Stimulated activated CD8-positive, alpha-beta memory T cell treated with anti-CD3 and anti-CD28 coated beads, Interleukin-2, amount 100 ng/mL, for 1 hour (primary cell): Measurements from ENCODE around the gene PIAS2.
"Not testable (repeated sequence)": the region's sequence is repeated elsewhere in the genome, so short reads cannot be mapped to it uniquely, and the experiment has no call there.

Experiments
- DNase-seq, 2 donors: peaks; one replicate each; pipeline ENCODE4 v3.0.0-alpha.2; 2020; ENCODE audit warnings: low read depth in 2 of 2

Gene PIAS2

DNA sequence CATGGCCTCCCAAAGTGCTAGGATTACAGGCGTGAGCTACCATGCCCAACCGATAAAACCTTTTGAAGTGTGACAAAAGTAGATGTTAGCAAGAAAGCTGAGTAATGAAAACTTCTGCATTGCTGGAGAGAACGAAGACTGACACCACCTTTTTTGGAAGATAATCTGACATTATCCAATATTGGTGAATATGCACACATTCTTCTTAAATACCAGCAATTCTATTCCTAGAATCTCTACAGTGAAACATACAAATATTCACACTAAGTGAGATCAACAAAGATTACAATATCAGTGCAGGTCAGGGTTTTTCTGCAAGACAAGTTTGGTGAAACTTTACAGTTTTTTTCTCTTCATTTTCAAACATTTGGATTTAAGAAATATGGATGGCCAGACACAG is 7.8 kb downstream of the PIAS2 start:
- DNase-seq = no peak

DNA sequence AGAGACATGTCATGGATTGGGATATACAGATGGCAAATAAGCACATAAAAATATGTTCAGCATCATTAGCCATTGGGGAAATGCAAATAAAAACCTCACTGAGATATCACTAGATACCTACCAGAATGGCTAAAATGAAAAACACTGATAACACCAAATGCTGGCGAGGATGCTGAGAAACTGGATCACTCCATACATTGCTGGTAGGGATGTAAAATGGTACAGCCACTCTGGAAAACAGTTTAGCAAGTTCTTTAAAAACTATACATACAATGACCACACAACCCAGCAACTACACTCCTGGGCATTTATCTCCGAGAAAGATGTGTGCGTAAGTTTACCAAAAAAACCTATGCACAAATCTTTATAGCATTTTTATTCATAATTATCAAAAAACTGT is 13.9 kb downstream of the PIAS2 start:
- DNase-seq = no peak

DNA sequence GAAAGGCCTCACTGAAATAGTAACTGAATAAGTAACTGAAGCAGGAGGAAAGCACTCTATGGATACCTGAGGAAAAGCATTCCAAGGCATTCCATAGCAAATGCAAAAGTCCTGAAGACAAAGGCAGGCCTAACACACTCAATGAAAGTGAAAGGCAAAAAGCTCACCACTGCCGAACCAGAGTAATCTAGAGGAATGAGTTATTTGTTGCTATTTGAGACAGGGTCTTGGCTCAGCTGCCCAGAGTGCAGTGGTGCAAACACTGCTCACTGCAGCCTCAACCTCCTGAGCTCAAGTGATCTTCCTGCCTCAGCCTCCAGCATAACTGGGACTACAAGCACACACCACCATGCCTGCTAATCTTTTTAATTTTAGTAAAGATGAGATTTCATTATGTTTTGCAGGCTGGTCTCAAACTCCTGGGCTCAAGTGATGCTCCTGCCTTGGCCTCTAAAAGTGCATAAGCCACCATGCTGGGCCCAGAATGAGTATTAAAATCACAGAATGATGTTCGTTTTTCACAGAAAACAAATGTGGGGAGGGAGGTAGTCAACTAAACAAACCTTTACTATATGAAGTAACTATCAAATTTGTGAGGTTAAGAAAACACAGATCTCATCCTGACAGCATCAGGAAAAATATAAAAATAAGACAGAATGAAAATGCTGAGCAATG is 17.9 kb downstream of the PIAS2 start:
- DNase-seq = no peak

DNA sequence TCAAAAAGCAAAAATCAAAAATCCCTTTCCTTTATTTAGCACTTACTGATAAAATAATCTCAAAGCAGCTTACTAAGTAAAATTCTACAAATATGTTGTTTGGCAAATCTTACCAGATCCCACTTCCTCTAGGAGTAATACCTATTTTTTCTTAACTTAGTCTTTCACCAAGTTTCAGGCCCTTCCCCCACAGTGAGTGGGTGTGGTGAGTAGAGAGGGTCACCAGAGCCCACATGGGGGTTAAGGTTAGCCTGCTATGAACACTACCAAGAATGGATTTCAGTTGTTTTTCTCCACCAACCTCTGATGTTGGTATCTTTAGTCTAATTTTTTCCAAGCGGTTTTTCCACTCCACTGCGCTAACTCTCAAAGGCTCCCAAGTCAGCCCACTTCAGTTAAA is 23.2 kb downstream of the PIAS2 start:
- no peak for DNase-seq

DNA sequence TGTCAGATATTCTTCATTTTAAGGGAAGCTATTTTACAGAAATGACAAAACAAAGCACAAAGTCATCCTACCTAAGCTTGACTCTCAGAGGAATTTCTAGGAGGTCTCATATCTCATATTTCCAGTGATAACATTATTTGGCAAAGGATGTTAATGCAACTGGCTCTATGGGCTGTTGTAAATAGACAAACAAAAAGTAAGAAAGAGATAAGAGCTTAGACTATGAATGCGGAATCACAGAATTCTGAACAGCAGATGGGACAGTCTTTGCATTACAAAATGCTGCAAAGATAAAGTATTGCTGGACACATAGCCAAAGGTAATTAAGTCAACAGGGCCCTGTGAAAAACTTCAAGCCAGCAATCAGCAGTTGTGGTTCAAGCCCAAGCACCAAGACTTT is 23.9 kb downstream of the PIAS2 start:
- DNase-seq = no peak

DNA sequence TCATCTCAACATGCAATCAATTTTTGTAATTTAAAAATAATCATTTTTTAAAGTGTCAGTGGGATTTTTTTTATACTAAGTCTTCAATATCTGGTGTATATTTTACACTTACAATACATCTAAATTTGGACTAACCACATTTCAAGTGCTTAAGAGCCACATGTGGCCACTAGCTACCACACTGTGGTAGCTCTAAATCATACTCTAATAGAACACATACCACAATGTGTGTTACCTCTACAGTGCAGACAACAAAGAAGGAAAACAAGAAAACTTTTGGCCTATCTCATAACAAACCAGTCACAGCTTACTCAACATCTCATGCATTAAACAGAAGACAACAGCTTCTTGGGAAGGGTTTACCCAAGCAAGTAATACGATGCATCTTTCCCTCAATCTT is 24.5 kb downstream of the PIAS2 start:
- DNase-seq = no peak

DNA sequence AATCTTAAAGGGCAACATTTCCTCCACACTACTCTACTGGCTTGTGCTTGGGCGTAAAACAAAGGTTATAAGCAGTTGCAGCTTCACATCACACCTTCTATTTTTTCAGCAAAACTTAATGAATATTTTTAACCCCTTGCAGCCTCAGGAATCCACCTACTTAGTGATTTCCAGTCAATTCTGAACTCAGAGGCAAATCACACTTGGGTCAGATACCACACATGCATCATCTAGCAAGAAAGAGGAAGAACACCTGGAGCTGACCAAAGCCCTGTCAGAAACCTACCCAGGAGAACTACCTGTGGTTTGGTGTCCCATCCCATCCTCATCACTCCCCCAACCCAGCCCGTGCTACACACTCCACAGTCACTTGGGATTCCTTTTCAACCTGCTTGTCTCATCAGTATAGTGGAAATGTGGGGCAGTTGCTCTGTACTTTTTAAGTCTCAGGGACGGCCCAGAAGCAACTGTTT is 25.5 kb downstream of the PIAS2 start:
- no peak for DNase-seq

DNA sequence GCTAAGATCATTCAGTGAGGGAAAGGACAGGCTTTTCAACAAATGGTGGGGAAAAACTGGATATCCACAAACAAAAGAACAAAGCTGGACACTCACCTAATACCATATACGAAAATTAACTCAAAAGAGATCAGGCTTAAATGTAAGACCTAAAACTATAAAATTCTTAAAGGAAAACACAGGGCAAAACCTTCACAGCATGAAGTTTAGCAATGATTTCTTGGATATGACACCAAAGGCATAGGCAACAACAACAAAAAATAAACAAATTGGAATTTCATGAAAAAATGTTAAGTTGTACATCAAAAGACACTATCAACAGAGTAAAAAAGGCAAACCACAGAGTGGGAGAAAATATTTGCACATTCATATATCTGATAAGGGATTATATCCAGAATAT is 28.3 kb downstream of the PIAS2 start:
- no peak for DNase-seq

DNA sequence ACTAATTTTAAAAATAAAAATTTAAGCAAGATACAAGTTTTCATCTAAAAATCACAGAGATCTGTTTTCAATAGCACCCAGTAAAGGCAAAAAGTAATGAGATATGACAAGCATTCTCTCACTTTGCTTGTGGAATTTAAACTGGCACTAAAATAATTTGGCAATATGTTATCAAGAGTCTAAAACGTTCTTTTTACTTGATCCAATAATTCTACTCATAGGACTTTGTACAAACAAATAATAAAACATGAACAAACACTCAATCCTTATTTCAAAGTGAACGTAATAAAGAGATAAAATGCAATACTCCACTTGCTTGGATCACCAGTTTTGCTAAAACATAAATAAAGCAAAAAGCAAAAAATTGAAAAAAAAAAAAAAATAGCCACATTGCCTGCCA is 30.4 kb downstream of the PIAS2 start:
- no peak for DNase-seq

DNA sequence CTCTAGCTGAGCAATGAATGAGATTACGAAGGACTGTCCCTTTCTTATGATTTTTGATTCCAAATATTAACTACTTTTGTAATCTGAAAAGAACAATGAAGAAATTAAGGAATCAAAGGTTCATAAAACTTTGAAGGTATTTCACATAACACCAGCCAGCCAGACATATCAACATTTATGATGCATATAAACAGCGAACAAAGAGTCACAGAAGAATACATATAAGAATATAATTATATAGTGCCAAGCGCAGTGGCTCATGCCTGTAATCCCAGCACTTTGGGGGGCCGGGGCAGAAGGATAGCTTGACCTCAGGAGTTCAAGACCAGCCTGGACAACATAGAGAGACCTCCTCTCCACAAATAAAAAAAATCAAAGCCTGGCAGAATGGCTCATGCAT is 34.1 kb downstream of the PIAS2 start:
- no peak for DNase-seq

DNA sequence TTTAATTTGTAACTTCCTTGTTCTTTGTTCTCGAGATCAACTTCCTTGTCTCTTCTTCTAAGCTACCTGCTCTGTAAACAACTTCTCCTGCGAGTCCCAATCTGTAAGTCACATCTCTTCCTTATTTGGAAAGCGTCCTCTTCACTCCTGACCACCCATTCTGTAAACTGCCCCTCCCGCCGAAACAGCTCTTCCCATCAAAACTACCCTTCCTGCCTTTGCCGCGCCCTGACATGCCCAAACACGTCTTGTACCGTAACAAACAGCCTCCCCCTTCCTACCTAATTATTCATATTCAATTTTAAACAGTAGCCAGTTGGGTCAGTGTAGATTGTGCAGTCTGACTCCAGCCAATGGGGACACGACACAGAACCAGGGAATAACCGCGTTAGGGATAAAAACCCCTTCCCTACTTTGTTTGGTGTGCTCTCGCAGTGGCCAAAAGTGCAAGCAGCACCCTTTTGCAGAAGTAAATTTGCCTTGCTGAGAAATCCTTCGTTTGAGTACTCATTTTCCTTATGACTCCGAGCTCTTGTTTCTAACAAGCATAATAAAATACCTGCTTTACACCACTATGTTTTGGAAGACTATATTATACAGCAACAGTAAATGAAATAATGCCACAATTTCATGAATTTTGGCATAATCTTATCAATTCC is 39.8 kb downstream of the PIAS2 start:
- no peak for DNase-seq

DNA sequence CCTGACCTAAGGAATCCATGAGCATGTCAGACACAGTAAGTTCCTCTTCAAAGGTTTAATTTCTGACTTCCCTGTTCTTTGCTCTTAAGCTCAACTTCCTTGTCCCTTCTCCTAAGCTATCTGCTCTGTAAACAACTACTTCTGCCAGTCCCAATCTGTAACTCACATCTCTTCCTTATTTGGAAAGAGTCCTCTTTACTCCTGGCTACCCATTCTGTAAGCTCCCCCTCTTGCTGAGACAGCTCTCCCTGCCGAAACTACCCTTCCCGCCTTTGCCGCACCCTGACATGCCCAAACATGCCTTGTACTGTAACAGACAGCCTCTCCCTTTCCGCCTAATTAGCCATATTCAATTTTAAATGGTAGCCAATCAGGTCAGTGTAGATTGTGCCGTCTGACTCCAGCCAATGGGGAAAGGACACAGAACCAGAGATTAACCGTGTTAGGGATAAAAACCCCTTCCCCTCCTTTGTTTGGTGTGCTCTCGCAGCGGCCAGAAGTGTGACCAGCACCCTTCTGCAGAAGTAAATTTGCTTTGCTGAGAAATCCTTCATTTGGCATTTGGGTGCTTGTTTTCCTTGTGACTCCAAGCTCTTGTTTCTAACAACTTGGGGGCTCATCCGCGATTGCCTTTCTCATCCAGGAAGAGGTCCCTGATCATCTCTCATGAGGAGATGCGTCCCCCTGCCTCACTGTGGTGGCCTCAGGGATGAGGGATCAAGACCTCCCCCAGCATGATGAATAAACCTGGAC is 49.0 kb downstream of the PIAS2 start:
- no peak for DNase-seq

DNA sequence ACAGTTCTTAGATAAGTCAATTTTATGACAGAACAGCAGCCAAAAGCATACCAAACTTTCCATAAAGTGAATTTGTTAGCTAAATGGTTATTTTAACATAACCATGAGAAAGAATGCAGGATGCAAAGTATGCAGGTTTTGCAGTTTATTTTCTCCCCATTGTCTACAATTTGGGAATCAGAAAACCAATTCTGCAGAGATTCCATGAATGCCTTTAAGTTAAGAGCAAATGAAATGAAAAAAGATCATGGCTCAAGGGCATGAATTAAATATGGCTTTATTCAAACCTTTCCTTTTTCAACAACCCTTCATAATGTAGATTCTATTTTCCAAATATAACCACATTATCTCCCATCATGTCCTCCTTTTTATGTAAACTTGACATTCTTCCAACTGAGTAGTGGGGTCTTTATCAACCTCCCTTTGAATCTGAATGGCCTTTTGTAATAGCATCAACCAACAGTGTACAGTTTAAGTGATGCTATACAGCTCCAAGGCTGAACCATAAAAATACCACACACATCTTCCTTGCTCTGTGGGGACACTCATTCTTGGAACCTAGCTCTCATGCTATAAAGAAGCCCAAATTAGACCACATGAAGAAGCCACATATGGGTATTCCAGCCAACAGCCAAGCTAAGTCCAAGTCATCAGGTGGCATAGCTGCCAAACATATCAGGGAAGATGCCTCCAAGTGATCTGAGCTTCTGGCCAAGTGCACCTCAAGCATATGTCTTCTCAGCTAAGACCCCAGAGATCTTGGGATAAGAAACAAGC is 49.8 kb downstream of the PIAS2 start:
- DNase-seq = no peak

DNA sequence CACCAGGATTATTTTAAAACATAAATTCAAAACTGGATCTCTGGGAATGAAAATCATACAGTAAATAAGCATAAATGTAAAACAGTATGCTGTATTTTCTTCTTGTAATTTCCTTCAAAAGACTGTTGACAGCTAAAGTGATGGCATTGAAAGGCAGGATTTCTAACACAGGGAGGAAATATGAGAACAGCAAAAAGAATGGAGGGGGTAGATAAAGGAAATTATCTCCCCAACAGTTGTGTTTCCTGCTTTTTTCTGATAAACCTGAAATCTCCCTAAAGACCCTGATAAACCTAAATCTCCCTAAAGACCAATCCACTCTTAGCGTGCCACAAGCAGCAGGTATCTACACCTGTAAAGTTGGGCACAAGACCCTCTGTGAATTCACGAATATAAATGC is 50.8 kb downstream of the PIAS2 start:
- DNase-seq = no peak

DNA sequence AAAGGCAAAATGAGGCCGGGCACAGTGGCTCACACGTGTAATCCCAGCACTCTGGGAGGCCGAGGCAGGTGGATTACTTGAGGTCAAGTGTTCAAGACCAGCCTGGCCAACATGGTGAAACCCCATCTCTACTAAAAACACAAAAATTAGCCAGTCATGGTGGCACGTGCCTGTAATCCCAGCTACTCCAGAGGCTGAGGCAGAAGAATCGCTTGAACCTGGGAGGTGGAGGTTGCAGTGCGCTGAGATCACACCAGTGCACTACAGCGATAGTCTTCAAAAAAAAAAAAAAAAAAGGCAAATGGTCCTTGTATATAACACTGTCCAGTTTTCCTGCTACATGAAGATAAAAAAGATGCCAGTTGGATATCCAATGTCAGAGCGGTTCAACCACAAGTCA is 52.1 kb downstream of the PIAS2 start:
- DNase-seq = not testable (repeated sequence)

DNA sequence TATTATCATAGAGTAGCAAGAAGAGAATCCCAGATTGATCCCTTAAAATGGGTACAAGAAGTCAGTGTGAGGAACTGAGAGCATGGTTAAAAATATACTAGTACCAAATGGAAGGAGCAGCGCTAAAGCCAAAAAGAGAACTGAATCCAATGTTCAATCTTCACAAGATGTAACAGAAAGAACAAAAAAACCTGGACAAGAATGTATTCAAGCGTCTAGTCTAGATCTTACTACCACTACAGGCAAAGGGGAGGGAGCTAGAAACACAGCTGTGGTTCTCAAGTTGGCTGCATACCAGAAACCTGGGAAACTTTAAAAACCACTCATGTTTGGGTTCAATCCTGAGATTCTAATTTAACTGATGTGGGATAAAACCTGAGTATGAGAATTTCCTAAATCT is 57.5 kb downstream of the PIAS2 start:
- no peak for DNase-seq

DNA sequence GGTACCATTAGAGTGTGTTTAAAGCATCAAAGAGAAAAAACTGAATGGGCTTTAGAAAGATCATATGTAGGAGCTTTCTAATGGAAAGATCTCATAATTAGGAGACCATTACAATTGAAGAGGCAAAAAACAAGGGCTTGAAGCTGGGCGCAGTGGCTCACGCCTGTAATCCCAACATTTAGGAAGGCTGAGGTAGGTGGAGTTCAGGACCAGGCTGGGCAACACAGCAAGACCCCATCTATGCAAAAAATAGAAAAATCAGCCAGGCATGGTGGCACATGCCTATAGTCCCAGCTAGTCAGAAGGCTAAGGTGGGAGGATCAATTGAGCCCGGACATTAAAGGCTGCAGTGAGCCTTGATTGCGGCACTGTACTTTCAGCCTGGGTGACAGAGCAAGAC is 59.0 kb downstream of the PIAS2 start:
- DNase-seq = no peak

DNA sequence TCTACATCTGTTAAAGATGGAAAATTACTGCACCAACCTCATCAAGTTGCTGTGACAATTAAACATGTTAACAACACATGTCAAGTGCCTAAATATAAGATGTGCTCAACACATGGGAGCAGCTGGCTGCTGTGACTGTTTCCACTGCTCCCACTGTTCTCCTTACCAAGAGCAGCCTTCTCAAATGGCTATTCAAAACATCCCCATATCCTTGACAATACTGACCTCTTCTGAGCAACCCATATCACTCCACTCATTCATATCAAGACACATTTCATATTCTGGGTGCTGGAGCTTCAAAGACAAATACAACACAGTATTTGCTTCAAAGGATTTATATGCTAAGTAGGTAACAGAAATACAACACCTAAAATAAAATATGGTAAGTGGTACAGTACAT is 60.3 kb downstream of the PIAS2 start:
- DNase-seq = no peak

DNA sequence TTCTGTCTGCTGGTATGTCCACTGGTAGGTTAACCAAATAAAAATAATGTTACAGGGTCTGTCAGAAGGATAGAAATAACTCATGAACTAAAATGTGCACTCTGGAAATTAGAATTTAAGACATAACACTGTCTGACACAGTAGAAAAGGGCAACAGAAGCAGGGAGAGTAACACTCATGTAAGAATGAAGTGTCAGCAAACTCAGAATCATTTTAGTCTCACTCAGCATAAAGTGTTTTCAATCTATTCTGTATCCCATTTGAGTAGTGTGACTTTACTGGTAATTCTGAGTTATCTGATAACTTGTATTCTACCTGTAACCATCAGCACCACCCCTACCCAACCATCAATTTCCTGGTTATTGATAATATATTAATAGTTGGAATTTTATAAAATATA is 68.3 kb downstream of the PIAS2 start:
- DNase-seq = no peak

DNA sequence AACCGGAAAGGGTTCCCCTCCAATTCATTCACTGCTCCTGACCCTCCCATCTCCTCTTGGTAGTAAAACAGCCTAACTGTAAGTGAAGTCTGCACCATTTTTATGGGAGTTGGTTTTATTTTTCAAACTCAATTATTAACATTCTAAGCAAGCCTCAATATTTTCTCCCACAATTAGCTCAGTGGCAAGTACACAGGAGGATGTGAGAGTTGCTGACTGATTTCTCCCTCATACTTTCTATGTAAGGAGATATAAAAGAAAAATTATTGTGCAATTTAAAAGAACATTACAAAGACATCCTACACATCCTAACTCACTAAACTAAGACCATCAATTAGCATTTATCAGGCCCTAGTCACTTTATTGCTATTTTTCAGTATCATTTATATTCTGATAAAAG is 73.9 kb downstream of the PIAS2 start:
- no peak for DNase-seq

DNA sequence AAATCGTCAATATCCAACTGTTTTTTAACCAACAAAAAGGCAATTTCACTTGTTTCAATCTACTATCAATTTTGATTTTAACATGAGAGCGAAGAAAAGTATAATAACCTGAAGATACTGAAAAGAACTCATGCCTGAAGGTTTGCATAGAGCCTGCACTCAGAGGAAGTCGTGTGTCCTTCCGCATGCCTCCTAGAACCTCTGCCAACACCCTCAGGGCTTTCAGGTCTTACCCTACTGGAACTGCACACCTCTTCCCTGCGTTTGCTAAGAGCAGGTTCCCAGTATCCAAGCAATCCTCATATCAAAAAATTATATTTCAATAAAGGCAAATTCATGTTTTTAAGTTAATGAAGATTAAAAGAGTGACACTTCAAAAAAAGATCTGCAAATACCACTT is 74.7 kb downstream of the PIAS2 start:
- DNase-seq = no peak

DNA sequence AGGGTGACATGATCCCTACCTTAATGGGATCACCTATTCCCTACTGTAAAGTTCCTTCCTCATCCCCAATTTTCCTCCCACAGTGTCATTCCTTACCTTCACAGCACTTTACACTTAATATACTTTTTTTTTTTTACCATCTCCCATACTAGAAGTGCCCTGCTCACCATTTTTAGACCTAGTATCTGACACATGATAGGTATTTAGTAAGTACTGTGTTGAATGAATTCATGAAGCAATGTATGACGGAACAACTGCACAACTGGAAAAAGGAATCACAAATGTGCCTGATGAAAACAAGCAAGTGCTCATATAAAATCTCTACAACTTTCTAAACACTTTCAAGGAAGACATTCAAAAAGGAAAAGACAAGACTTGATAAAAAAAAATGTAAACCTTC is 83.4 kb downstream of the PIAS2 start:
- DNase-seq = no peak
